ENCODE measurements around the gene GPR146. TPM values are rescaled to one million over a fixed set of nuclear protein-coding genes. Genes with fewer than 3 reads are reported as not detected.

GPR146 gene
- total and polyA plus RNA-seq, 2 of the 4 experiments (the other 2 are of a cell fraction): 2.2 to 3.4 TPM

DNA sequence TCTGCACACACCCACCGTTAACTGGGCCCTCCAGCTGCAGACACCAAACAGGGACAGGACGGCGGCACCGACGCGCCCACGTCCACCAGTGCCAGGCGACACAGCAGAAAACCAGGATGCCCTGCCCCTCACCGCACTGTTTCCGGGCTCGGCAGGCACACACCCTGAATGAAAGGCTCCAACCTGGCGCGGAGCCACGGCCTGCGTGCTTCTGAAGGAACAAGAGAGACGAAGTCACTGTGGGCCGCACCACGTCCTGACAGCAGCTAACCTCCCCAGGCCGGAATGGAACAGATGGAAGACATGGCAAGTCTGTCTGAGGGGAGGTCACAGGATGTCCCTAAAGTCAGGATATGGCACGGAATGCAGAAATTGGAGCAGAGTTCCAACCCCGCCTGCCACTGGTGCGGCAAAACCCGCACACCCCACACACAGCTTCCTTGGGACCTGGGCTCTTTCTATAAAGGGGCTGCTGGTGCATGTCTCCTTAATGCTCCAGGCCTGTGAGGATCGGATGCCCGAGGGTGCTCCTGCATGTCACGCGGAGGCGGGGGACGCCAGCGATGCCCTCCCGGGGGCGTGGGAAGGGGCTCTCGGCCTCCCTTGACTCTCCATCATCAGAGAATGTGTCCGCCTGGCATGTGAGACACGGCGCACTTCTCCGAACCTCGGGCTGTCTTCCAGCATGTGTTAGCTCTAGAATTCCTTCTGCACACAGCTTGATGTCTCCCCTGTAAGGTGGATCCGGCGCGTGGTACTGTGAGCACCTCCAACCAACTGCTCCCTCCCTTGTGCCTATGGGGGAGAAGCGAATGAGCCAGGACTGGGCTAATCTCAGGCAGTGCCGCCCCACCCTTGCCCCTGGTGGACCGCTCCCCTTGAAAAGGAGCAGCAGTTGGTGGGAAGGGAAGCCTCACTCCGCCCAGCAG is 39.6 kb downstream of the GPR146 start (continued):
- TF ChIP-seq, protein P1, sequence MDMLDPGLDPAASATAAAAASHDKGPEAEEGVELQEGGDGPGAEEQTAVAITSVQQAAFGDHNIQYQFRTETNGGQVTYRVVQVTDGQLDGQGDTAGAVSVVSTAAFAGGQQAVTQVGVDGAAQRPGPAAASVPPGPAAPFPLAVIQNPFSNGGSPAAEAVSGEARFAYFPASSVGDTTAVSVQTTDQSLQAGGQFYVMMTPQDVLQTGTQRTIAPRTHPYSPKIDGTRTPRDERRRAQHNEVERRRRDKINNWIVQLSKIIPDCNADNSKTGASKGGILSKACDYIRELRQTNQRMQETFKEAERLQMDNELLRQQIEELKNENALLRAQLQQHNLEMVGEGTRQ (IDR thresholded peaks at IDR 0.05; ENCODE audit: low read depth, low read length): no peak

DNA sequence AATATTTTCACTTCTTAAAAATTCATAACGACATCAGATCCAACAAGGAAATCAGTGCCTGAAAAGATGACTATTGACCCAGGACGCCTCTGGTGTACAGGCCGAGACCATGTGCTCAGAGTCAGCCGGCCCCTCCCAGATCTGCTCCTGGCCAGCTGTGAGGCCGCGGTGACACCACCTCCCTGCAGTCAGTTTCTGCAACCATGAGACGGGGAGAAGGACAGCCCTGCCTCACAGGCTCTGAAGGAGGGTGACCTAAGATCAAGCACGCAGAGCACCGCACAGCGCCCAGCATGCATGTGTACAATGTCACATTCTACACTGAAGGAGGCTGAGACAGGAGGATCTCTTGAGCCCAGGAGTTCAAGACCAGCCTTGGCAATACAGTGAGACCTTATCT is 40.9 kb downstream of the GPR146 start:
- H3K9me1 ChIP-seq (ENCODE audit: insufficient read depth, low read length): peaks cover 7% of the 10 kb centered on the region
- peaks cover 0 to 25% of the 10 kb centered on the region in 2 experiments; a peak in 2 of 4 replicates for H3K79me1 ChIP-seq (ENCODE audit: low read depth in 1 of 2, low read length in 2 of 2)
- no peak overlapping the region for H3K4me3 ChIP-seq (ENCODE audit: insufficient read depth, low read depth, low read length)
- H3K9me3 ChIP-seq (ENCODE audit: control insufficient read depth, insufficient read depth, low read length): no peaks in the 10 kb centered on the region
- H3K56ac ChIP-seq (ENCODE audit: extremely low read depth, insufficient read depth, low read length): no peak overlapping the region
- H2BK120ac ChIP-seq (ENCODE audit: low read depth, low read length): no peak overlapping the region
- no peak overlapping the region for H4K91ac ChIP-seq (ENCODE audit: insufficient read depth, low read depth, low read length)
- no peak overlapping the region for H4K5ac ChIP-seq (ENCODE audit: low read depth, low read length)
- in situ Hi-C loops (cut with MboI; ENCODE audit: low sequenced_read_pairs) (no loop called here), intact Hi-C loops (cut with micrococcal nuclease) (loop anchor here (5.0 kb wide), 1 partner anchor 52 kb away; a partner anchor contains a TSS), dilution Hi-C loops (cut with HindIII; ENCODE audit: low sequenced_read_pairs, unreplicated experiment) (no loop called here)
- no peak overlapping the region for H2AFZ ChIP-seq (replicated peaks; ENCODE audit: low read length, poor library complexity)
- no peak overlapping the region for H3K23ac ChIP-seq (ENCODE audit: low read depth, low read length)
- no peak overlapping the region for H2BK5ac ChIP-seq (ENCODE audit: low read depth, low read length, poor library complexity, severe bottlenecking)
- no peak overlapping the region for H3K18ac ChIP-seq (ENCODE audit: low read depth, low read length)
- H3K4ac ChIP-seq (ENCODE audit: low read depth, low read length): no peak overlapping the region
- ATAC-seq (ENCODE audit: low read depth): no peak
- H2BK15ac ChIP-seq (ENCODE audit: low read depth, low read length): no peak overlapping the region
- no peak overlapping the region for H3K14ac ChIP-seq (replicated peaks; ENCODE audit: low read depth, low read length)
- H3K4me2 ChIP-seq (ENCODE audit: low read depth, low read length): no peak overlapping the region
- H3K27me3 ChIP-seq (ENCODE audit: control insufficient read depth, insufficient read depth, low read length): no peaks in the 10 kb centered on the region
- no peak overlapping the region for H2BK20ac ChIP-seq (ENCODE audit: low read depth, low read length)
- H4K20me1 ChIP-seq (ENCODE audit: insufficient read depth, low read length): peaks cover 53% of the 10 kb centered on the region
- no peak overlapping the region for H3K27ac ChIP-seq (ENCODE audit: insufficient read depth, low read length)
- no peak overlapping the region for H2AK9ac ChIP-seq (replicated peaks; ENCODE audit: low read depth, low read length, poor library complexity)
- BruUV-seq (replicated peaks): no TSS peak
- ChIA-PET POLR2A (ENCODE audit: unreplicated experiment) (no interaction called here), CTCF (interaction anchor here (0.7 to 1.1 kb wide), 2 partner anchors 91 to 92 kb away, joined by 3 to 4 read pairs; no protein-coding TSS in a partner anchor)
- H3K9ac ChIP-seq (ENCODE audit: low read depth, low read length): no peak overlapping the region
- no peak overlapping the region for H2AK5ac ChIP-seq (ENCODE audit: low read depth, low read length)
- no peak overlapping the region for H4K8ac ChIP-seq (ENCODE audit: low read depth in 2 of 2, low read length in 2 of 2)
- WGBS, 2 experiments (ENCODE audit: extremely low coverage in 2 of 2, insufficient read length in 1 of 2): 80% methylated on average over 5 of the region's 10 CpGs; no CpG with 5 or more reads in 1 of the 2 experiments
- DNase-seq: no peak
- no peaks in the 10 kb centered on the region for H3K36me3 ChIP-seq (ENCODE audit: control insufficient read depth, insufficient read depth, low read length)
- TF ChIP-seq MXI1 (IDR thresholded peaks at IDR 0.05; ENCODE audit: borderline replicate concordance, low read depth, low read length) (no peak), RAD21 (IDR thresholded peaks at IDR 0.05; ENCODE audit: low read length) (no peak), FOS (IDR thresholded peaks at IDR 0.05; ENCODE audit: low read depth, low read length) (no peak), SMC3 (IDR thresholded peaks at IDR 0.05; ENCODE audit: low read depth, low read length) (no peak), MAZ (IDR thresholded peaks at IDR 0.05; ENCODE audit: borderline replicate concordance, low read depth, low read length) (no peak)
- peaks cover 31% of the 10 kb centered on the region for H3K4me1 ChIP-seq (ENCODE audit: control insufficient read depth, insufficient read depth, low read length)
